ENCODE measurements around the gene CDRT15.
"Not testable (repeated sequence)": the region's sequence is repeated elsewhere in the genome, so short reads cannot be mapped to it uniquely, and the experiment has no call there.

CDRT15 gene

DNA sequence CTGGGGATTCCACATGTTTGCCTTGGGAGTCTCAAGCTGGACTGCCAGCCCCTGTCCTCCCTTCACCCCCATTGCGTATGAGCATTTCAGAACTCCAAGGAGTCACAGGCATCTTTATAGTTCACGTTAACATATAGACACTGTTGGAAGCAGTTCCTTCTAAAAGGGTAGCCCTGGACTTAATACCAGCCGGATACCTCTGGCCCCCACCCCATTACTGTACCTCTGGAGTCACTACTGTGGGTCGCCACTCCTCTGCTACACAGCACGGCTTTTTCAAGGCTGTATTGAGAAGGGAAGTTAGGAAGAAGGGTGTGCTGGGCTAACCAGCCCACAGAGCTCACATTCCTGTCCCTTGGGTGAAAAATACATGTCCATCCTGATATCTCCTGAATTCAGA lies 28.9 kb downstream of the CDRT15 start:
- DNase-seq (ENCODE audit: low read depth in 2 of 2) = no peak

- no peak for DNase-seq (ENCODE audit: low read depth in 2 of 2)
Measured at GRCh38 chr17:14206891-14207290, 29.8 kb downstream of the CDRT15 start.

- DNase-seq (ENCODE audit: low read depth in 2 of 2) = peak; percentile 37 to 60
Measured at GRCh38 chr17:14205992-14206461, 30.6 kb downstream of the CDRT15 start.

- DNase-seq (ENCODE audit: low read depth in 2 of 2) = no peak
Measured at GRCh38 chr17:14205380-14205779, 31.3 kb downstream of the CDRT15 start.

GRCh38 chr17:14204546-14204945 lies 32.1 kb downstream of the CDRT15 start:
- no peak for DNase-seq (ENCODE audit: low read depth in 2 of 2)

- no peak for DNase-seq (ENCODE audit: low read depth in 2 of 2)
Measured at GRCh38 chr17:14204084-14204483, 32.6 kb downstream of the CDRT15 start.

DNA sequence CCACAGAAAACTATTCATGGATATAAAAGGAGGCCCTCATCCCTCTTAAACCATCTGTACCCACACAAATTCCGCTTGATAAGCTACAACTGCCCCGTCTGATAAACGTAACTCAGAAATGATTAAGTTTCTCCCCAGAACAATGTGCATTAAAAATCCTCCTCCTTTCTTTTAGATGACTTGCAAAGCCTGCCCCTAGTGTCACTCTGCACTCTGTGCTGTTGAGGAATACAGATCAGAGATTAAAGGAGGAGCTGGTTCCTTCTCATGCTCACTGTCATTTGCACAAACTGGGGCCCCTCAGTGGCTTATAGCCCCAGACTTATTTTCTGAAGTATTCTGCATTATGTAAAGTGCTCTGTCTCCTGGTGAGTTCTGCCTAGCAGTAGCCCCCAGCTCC lies 33.3 kb downstream of the CDRT15 start:
- no peak for DNase-seq (ENCODE audit: low read depth in 2 of 2)

DNA sequence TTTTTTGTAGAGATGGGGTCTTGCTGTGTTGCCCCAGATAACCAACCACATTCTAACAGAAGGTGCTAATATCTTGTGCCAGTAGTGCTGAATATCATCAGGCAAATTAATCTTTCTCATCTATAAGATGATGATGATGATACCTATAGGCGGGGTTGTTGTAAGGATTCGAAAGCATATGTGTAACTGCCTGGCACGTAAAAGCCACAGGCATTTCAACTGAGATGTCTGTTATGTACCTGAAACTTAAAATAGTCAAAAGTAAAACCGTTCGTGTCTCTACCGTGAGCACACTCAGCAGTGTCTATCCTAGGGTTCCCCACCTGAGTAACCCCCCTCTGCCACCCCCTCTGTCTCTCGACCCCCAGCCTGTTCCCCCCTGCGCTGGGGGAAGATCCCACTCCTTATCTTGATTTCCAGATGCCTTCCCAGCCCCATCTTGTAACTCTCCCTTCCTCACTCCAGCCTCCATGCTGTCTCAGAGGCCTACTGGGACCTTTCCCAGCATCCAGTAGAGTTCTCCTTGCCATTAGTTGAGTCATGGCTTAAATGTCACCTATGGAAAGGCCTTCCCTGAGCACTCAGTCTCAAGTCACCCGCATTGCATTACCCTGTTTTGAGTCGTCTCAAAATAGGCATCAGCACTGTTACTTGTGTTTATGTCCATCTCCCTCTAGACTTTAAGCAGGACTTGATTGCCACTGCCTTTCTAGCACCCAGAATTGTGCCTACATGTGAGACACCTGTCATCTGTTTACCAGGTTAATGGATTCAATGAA lies 34.1 kb downstream of the CDRT15 start:
- no peak for DNase-seq (ENCODE audit: low read depth in 2 of 2)

- no peak for DNase-seq (ENCODE audit: low read depth in 2 of 2)
Measured at GRCh38 chr17:14201988-14202380, 34.7 kb downstream of the CDRT15 start.

DNA sequence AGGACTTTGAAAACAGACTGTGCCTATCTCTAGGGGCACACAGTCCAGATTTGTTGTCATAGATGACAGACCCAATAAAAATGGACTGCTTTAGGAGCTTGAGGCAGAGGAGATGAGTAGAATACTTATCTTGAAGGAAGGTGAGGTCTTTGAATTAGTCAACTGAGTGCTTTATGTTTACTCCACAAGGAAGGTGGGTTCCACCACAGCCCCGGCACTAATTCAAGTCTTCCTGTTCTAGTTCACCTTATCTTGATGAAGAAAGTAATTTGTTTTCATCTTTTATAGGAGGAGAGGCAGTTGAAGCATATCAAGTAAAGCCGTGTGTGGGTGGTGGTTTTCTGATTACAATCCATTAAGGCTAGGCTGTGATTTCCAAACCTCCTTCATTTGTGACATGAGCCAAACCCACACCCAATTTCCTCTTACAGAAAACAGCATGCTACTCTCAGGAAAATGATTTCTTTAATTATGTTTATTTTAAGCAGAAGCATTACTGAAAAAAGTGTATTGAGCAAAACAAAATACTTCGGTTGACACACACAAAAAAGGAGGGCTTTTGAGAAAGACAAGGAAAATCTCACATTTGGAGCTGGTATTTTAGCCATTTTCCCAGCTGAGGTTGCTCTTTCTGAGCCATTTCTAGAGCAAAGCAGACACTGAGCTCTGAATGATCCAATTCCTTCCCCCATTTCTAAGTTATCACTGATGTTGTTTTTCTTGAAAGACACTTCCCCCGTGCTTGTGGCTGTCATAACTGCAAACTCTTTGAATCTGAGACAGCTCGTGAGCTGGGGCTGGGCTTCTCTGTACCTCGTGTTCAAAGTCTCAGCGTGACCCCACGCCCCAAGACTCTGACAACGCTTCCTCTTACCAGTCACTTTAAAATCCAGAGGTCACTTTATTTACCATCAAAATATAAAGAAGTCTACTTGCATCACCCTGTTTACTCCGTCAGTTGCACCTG lies 35.4 kb downstream of the CDRT15 start:
- peak in 1 of 2 donors; percentile 45 for DNase-seq (ENCODE audit: low read depth in 2 of 2)

GRCh38 chr17:14200354-14200753 lies 36.3 kb downstream of the CDRT15 start:
- no peak for DNase-seq (ENCODE audit: low read depth in 2 of 2)

DNA sequence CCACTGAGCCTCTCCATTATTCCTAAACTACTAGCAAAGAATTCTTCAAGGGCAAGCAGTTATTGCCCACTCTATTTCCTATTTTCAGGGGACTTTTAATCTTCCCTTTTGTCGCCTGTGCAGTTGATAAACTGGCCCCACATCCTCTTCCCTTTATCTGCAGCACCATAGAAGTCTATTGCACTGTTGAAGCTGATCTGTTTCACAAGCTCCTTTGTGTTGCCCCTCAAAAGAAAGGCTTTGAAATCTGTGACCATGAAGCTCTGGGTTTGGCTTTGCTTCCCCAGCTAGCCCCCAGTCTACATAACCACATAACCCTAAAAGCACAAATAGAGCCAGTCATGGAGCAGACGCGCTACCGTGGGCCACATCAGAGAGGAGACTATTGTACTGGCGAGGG lies 37.1 kb downstream of the CDRT15 start:
- DNase-seq (ENCODE audit: low read depth in 2 of 2) = no peak

- no peak for DNase-seq (ENCODE audit: low read depth in 2 of 2)
Measured at GRCh38 chr17:14198575-14198974, 38.1 kb downstream of the CDRT15 start.

GRCh38 chr17:14198013-14198412 lies 38.6 kb downstream of the CDRT15 start:
- no peak for DNase-seq (ENCODE audit: low read depth in 2 of 2)

- DNase-seq (ENCODE audit: low read depth in 2 of 2) = peak; percentile 54 to 62
Measured at GRCh38 chr17:14197586-14197985, 39.1 kb downstream of the CDRT15 start.

- no peak for DNase-seq (ENCODE audit: low read depth in 2 of 2)
Measured at GRCh38 chr17:14197057-14197456, 39.6 kb downstream of the CDRT15 start.

- no peak for DNase-seq (ENCODE audit: low read depth in 2 of 2)
Measured at GRCh38 chr17:14196377-14196997, 40.2 kb downstream of the CDRT15 start.

DNA sequence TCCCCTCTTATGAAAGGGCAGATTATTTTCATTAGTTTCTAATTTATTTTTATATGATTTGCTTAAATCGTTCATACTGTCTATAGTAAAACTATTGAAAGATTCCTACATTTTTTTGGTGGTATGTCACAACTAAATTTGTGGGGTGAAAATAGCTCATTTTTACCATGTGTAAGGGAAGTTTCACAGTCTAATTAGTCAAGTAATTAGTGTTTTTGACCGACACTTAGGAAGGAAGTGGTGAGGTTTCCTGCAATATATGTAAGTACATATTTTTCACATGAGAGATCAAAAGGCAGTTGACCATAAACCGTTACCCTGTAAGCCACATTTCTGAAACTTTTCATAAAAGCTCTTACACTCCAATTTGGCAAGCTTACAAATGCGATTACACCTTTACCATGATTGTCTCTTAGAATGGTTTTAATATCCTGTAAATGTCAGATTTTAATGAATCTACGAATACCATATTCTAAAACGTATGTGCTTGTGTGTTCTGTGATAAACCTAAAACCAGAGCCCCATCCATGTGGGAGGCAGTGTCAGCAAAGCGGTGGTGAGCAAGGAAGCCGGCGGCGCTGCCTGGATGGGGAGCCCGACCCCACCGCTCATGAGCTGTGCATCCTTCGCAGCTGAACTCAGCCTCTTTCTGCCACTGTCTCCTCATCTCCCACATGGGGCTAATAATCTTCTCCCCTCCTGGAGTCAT lies 43.9 kb downstream of the CDRT15 start:
- not testable (repeated sequence) for DNase-seq (ENCODE audit: low read depth in 2 of 2)

GRCh38 chr17:14192039-14192438 lies 44.6 kb downstream of the CDRT15 start:
- DNase-seq (ENCODE audit: low read depth in 2 of 2) = not testable (repeated sequence)

DNA sequence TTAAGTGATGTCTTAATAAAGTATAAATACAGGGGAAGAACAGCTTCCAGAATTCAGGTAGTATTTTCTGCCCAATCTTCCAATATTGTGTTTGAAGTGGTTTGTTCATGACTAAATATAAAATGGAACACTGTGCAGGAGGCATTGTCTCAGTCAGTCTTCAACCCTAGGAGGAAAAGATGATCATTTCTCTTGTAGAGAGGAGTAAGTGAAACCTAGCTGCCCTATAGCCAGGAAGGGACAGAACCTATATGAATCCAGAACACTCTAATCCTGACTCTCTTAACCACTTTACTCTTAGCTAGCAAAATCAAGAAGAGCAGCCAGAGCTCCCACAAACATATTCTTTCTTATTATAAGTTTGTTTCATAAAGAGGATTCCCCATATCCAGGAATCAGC lies 45.2 kb downstream of the CDRT15 start:
- DNase-seq (ENCODE audit: low read depth in 2 of 2) = not testable (repeated sequence)

DNA sequence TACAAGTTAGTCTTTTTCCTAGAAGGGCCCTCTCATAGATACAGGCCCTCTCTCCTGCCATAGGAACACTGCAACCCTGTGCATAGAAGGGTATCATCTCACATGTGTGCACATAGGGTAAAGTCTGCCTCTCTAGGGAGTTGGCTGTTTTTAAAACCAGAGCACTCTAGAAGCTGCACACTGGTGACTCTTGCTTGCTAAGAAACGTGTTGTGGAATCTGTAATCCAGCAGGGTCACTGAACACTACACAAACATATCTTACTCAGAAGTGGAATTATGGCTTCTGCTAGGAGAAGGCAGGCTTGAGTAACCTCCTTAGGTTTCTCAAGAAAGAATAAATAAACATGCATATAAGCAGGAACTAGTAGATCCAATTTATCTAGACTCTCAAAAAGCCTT lies 45.9 kb downstream of the CDRT15 start:
- DNase-seq (ENCODE audit: low read depth in 2 of 2) = not testable (repeated sequence)

Data from stimulated activated CD8-positive, alpha-beta memory T cell treated with anti-CD3 and anti-CD28 coated beads, Interleukin-2, amount 100 ng/mL, for 48 hours (primary cell).